GM19324 (cell line): Measurements from ENCODE around the gene FYN.
"Not testable (repeated sequence)": the region's sequence is repeated elsewhere in the genome, so short reads cannot be mapped to it uniquely, and the experiment has no call there.

ENCODE experiments used
- ATAC-seq: cut with Tn5 transposase; IDR thresholded peaks from one replicate; pipeline ENCODE4 v1.9.1; 2021; ENCODE audit warnings: mild to moderate bottlenecking, moderate library complexity; ENCODE audit not compliant: unreplicated experiment, low FRiP score

FYN gene

DNA sequence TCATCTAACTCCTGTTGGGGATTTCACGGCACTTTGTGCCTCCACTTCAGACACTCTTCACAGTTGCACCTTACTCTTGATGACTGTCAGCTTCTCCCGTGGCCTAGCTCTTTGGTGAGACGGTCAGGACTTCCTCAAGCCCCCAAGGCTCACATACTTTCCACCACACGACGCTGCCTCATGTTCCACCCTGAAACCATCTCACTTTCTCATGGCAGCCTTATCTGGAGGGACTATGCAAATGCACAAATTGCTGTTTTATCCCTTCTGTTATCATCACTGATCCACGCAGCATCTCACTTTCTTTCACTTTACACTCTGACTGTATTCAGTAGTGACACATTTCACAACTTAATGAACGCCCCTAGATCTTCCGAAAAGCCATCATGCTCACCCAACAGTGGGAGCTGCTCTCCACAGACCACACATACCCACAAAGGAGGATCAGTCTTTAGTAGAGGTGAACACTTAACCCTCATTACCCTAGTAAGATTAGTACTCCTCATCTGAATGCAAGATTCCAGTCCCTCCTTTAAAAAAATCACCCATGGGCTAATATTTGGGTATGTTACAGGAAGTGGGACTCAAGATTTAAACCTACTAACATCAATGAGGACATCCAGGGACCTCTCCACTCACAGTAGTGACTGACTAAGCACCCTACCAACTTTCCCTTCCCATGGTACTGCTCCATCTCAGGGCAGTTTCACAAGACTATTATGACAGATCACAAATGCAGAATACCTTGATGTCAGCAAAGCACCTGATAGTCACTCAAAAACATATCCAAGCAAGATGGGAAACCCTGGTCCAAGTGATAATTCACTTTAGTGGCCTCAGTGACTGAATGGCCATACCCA is 35.4 kb downstream of the FYN start:
- ATAC-seq: peak; percentile 70

DNA sequence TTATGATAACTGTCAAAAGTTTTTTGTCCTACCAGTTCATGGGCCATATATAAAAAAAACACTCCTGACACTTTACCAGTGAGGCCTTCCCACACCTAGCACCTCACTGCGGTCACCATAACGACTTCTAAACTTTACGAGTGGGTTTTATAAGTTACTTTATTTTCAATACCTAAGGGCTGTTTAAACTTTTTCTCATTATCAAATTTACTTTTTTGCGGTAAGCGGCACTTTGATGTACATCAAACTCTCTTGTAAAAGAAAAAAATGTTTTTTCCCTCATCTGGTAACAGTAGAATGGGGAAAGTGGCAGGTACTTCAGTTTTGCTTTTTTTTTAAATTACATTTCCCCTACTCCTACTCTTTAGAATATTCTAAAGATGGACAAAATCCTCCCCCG is 36.2 kb downstream of the FYN start:
- no peak for ATAC-seq

DNA sequence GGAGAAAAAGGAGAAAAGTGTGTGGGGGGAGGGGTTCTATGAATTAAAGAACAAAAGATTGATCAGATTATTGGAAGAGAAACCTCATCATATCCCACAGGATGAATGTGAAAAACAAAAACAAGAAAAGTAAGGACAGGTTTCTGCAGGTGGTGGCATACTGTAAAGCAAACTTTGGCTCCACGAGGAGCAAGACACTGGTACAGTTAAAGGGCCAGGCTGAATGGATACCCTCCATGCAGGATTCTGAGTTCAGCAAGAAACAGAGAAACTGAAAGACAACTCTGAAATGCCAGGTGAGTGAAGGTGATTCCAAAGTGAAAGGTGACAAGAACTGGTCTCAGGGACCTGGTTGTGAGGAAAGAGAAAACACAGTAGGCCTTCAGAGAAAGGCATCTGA is 37.4 kb downstream of the FYN start:
- no peak for ATAC-seq

DNA sequence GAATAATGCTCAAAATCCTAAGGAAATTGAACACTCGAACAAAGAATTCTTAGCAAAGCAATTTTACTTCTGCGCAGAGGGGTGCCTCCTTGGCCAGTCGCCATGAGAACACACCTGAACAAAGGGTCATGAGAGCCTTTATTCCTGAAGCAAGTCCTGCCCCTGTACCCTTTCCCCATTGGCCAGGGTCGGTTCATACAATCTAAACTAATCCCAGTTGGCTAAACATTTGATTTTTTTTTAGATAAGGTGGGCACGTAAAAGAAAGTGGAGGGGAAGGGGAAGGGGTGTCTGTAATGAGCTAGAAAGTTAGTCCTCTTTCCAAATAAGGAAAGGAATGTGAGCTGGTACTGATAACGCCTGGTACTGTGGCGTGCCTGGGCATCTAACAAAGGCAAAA is 37.9 kb downstream of the FYN start:
- ATAC-seq: not testable (repeated sequence)

DNA sequence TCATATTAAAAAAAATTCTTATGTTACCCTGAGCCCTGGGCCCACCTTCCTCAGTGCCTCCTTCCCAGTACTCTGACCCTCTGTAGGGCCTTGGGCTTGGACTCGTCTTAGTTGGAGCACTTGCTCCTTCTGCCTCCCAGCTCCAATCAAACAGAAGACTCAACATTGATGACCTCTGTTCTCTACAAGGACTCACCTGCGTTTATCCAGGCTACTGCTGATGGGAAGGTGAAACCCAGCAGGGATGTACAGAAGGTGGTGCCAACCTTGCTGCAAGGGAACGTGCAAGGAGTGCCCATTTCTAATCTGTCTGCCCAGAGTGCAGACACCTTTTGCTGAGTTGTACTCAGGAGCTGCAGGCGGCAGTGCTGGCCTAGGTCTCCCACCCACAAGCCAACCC is 38.9 kb downstream of the FYN start:
- no peak for ATAC-seq

DNA sequence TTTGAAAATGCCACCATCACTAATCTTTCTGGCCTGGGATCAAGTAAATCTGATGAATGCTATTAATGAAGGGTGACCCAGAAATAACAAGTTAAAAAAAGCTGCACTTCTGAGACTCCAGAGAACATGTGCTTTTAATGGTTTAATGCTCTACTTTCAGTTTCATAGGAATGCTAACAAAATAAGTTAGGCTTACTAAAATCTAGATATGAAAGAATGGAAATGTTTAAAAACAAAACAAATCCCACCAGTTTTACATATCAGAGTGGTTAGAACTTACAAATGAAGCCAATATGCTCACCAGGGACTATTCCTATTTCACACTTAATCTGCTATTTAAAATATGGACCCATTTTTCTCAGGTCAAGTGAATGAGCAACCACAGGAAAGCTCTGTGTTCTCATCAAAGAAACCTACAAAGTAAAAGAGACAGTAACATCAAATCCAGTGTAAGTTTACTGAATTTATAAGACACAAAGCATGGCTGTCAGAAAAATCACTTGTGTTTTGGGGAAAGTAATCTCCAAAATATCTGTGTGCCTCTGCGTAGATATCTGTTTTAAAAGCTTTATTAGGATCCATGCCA is 40.3 kb downstream of the FYN start:
- no peak for ATAC-seq

DNA sequence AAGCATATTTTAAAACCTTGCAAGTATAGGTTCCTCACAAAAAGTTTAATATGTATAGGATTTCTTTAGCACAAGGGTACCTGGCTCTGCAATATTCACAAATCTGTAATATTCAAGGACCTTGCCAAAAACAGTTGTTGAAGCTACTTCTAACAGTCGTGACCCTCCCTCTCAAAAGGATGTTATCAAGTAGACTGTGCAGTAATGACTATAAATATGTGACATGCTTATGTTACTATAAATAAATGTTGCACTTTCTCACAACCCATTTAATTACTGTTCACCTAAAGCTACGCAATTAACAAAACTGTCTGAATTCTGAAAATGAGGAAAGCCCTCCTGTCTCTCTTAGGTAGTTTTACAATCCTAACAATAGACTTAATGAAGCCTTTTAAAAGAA is 41.8 kb downstream of the FYN start:
- ATAC-seq: no peak

DNA sequence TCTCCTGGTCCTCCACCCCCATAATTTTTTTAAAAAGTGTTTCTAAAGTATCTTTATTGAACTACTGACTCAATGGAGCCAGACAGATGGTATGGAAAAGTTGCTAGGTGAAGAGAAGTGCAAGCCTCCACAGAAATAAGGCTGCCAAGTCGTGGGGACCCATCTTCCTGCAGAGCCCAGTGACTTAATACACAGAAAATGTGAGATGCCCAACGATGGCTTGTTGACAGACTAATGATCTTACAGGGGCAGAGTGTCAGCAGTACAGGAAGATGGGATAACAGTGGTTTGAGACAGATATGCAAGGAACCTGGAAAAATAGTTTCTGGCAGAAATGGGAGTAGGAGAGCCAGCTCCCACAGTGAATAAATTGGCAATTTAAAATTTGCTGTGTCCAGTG is 43.3 kb downstream of the FYN start:
- no peak for ATAC-seq

DNA sequence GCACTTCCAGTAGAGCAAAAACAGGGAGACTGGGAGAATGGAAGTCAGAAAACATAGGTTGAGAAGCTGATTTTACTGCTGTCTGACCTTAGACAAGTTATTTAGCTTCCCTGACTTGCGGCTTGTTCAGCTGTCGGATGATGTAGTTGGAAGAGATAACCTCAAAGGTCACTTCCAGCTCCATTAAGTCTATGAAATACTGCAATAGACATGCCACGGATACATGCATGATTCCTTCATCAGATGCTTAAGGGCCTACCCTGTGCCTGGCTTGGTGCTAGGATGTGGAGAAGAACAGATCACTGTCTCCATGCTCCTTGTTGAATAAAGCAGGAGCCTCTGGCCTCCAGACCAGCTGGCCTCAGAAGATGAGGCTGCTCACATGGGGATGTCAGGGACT is 43.7 kb downstream of the FYN start:
- no peak for ATAC-seq

DNA sequence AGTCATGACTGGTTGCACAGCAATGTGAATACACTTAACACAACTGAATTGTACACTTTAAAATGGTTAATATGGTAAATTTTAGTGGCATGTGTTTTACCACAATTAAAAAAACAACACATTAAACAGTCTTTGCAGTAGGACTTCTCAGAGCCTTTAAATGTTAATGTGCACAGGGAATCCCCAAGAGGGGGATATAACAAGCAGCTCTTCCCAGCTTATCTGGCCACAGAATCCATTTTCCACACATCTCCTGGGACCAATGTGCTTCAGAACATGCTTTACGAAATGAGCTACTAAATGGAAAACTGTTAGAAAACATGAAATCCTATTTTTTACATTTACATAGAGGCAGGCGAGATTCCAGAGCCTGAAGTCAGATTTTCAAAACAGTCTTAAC is 44.4 kb downstream of the FYN start:
- no peak for ATAC-seq

DNA sequence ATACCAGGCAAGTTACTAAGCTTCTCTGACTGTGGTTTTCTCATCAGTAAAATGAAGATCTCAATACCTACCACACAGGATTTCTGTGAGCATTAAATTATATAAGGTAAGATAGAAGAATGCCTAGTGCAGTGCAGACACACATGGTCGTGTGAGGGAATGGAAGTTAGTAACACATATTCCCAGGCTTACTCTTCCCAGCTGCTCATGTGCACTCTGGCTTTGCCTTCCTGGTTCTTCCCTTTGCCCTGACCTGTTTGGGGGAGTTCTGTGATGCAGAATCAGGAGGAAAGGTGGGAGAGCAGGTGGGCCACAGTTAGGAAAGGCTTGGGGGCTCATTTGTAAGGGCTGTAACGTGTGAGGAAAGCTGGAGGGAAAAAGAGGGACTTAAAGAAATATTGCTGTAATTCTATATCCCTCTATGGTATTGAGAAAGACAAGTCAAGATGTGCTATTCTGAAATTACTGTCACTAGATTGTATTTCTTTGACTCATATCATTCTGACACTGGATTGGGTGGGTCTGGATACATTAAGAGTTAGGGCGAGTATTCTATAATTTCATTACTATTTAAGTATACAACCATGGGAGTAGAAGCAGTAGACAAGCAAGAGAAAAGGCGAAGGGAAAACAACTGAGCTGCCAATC is 47.7 kb downstream of the FYN start:
- no peak for ATAC-seq

DNA sequence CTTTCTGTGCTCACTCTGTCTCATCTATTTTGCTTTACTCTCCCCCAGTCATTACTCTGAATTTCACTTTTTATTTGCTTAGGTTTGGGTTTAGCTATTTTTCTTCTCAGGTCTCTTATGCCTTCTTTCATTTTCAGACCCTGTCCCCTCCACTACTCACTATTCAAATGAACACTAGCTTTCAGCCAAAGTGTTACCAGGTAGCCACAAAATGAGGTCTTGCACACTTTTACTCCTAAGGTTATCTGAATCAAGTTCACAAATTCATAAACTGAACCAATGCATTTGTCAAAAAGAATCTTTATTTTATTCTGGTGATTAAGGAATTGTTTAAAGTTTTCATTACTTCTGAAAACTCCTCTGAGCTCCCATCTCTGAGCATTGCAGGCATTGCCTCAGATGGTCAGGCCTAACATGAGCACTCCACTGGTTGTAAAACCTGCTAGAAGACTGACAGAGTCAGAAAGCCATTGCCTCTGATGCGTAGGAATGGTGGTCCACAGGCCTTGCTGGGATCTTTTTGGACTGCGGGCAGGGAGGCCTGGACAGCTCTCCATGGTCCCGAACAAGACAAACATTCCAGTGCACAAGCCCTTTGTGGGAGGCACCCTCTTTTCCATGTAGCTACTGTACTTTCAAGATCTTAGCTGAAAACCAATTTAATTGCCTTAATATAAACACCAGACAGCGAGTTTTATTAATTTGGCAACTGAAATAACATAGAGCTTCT is 48.5 kb downstream of the FYN start:
- ATAC-seq: peak; percentile 93

DNA sequence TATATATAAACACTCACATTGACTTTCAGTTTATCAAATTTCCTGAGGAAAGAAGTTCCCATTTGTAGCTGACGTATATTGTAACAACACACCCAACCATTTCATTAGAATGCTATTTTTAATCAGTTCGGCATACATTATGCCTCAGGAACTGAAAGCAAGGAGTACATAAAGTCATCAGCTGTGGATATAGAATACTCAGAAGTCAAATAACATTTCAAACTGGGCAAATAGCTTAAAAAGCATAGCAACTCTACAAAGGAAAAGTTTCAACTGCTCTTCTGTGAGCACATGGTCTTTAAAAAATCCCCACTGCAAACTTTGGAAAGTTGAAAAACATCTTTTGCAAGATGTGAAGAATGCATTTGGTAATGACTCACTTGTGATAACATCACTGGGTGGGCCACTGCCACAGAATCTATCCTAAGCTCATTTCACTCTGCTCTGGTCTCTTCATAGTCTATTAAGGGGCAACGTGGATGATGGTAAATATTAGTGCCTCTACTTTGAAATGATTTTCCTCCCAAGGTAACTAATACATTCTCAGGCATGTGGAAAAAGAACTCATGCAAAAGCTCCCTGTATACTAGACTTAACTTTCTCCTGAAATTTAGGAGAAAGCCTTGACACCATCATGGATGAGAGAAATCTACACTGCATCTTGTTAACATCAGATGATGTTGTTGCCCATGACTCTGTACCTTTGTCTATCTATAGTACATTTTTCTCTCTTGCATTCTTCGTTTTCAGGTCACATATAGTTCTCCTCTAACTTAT is 49.2 kb downstream of the FYN start:
- ATAC-seq: no peak

DNA sequence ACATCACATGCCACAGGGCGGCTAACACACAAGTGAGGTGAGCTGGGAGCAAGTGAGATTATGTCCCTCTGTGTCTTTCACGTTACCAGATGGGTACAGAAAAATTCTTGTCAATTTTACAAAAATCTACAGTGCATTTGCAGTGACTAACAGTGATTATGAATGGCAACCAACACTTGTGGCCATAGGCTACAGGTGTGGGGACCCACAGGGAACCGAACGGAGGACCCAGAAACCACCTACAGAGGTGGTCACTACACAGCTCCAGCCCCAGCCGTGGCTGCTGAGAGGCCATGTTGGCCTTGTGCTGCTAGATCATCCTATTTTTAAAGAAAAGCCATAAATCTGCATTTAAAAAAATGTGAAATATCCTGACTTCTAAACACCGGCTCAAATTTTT is 50.2 kb downstream of the FYN start:
- no peak for ATAC-seq

DNA sequence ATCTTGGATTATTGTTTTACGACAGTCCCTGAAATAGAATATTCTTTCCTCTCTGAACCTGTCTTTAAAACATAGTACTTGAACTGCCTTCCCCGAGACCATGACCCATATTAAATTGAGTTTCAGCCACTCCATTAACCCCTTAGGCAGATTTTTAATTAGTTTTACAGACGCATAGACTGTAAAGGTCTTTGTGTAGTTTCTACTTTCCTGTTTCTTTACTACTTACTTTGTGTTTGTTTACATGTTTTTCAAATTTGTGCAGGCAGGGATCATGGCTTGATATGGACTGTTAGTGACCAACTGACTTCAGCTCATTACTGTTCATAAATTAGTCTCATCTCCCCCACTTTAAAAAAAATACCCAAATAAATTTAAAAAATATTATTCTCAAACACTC is 53.8 kb downstream of the FYN start:
- no peak for ATAC-seq

DNA sequence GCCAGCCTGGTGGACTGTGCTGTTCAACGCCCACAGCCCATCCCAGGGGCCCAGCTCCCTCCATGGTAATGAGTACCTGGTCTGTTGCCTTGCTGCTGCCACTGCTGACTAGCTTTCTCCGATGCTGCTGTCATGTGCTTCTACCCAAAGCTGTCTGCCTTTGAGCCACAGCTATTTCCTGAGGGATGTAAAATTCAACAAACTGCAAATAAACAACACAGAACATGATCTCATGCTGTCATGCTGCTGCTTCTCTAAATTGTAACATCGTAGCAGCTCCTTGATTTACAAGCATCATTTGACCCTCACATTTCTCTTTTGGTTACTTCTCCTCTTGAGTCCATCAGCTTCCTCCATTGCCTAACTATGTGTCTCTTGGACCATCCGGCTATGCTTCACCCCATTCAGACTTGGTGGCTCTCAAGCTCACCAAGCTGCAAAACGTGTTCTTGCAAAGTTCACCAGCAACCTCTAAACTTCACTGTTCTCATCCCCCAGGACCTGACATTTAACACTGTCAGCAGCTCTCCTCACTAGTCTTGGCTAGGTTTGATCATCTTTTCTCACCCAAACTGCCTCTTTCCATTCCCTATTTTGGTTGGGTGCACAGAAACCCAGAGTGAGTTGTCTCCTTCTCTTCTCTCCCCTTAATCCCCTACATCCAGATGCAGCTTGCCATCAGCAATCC is 54.6 kb downstream of the FYN start:
- ATAC-seq: no peak

DNA sequence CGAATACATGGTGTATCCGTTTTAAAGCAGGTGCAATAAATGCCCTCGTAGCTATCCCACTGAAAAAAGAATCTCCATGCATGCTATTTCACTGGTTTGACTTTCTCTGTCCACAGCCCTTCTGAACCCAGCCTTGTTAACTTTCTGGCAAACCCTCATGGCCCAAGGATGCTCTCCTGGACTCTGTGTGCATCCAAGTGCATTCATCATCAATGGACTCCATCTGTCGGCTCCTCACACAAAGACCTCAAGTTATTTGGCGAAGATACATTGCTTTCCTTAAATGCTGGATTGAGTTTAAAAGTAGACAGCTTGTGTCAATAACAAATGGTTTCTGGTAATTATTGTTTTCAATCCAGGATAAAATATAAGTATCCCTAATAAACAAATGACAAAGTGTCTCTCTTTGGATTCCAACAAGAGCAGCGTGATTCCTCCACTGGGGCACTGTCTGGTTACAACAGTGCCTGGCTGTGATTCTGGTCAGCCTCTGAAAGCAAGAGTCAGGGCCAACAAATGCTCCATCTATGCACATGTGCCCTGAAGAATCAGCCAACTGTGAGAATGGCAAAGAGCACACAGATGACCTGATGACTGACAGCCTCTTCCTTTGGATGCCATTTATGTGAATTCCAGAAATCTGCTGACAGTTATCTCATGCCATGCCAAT is 55.7 kb downstream of the FYN start:
- ATAC-seq: no peak

DNA sequence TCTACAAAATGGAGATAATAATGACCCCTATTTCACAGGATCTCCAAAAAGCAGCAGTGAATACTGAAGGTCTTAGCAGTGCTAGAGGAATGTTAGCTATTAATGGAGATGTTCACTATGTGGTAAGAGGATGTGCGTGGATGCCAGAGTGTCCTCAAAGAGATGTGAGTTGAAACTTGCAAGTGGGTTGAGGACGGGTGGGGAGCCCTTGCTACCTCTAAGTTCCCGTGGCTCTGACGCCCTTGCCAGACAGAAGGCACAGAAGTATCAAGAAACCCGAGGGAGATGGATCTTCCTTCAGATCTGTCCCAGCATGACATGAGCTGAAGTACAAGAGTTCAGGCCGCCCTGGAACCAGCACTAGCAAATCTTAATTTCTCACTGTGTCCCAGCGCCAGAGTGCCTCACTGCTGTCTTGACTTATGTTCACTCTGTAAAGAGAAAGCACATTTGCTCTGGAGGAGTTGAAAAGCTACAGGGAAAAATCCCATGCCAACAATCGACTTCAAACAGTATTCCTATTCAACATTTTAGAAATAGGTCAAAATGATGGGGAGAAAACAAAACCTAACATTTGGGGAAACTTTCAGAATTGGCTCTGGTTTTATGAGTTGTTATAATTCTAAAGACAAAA is 59.5 kb downstream of the FYN start:
- no peak for ATAC-seq

DNA sequence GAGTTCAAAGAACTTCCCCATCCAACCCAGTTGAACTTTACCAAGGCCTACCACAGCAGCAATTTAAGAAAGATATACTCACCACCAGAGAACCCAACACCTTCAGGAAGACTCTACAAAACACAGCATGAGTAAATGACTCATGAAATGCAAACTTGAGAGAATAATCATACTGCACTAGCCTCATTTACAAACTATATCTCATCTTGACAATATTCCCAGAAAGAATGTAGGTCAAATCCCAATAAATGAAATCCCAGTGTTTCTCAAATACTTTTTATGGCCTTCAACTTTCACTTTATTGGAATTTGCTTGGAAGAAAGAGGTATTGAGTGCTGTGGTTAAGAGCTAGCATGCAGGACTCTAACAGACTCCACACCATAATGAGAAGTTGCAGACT is 60.0 kb downstream of the FYN start:
- no peak for ATAC-seq
